Suppressor macrophage treated with lipopolysaccharide for 1 hour (primary cell): ENCODE measurements around the gene MYO10.
"Not testable (repeated sequence)": the region's sequence is repeated elsewhere in the genome, so short reads cannot be mapped to it uniquely, and the experiment has no call there.

Experiments
- DNase-seq, 3 donors: peaks; one replicate each; pipeline ENCODE4 v3.0.0-alpha.2; 2020 to 2022

MYO10 gene

GRCh38 chr5:16886366-16886736 lies 49.7 kb downstream of the MYO10 start:
- DNase-seq: no peak

- DNase-seq: no peak
Measured at GRCh38 chr5:16885635-16886365, 50.3 kb downstream of the MYO10 start.

GRCh38 chr5:16884595-16884994 lies 51.5 kb downstream of the MYO10 start:
- no peak for DNase-seq

GRCh38 chr5:16883806-16884205 lies 52.3 kb downstream of the MYO10 start:
- no peak for DNase-seq

- no peak for DNase-seq
Measured at GRCh38 chr5:16883176-16883575, 52.9 kb downstream of the MYO10 start.

DNA sequence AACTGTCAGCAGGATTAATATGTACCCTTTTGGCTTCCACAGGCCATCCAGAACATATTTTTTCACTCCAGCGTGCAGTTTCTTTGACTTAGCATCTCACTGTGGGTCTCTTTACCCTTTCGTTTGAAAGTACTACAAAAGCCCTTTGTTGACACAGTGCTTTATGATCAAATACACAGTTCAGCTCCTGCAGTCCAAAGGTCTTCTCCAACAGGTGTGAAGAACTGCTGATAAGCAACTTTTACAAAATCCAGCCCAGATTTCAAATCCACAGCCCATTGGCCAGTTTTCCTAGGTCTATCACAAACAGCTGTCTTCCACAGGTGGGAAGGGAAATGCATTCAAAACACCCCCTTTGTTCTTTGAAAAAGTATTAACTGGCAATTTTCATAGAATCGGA lies 54.8 kb downstream of the MYO10 start:
- no peak for DNase-seq

- no peak for DNase-seq
Measured at GRCh38 chr5:16880547-16880946, 55.5 kb downstream of the MYO10 start.

DNA sequence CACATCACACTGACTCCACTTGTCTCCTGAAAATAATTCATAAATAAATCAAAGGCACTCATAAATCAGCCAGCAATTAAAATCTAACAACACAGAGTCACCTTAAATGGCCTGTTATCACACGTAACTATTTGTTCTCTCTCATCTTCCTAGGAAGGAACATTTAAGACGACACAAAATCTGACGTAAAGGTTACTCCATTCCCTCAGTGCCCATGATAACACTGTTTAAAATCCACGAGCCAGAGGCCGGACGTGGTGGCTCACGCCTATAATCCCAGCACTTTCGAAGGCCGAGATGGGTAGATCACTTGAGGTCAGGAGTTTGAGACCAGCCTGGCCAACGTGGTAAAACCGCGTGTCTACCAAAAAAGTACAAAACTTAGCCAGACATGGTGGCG lies 56.4 kb downstream of the MYO10 start:
- no peak for DNase-seq

- no peak for DNase-seq
Measured at GRCh38 chr5:16879191-16879590, 56.9 kb downstream of the MYO10 start.

- DNase-seq: no peak
Measured at GRCh38 chr5:16877267-16877935, 58.7 kb downstream of the MYO10 start.

DNA sequence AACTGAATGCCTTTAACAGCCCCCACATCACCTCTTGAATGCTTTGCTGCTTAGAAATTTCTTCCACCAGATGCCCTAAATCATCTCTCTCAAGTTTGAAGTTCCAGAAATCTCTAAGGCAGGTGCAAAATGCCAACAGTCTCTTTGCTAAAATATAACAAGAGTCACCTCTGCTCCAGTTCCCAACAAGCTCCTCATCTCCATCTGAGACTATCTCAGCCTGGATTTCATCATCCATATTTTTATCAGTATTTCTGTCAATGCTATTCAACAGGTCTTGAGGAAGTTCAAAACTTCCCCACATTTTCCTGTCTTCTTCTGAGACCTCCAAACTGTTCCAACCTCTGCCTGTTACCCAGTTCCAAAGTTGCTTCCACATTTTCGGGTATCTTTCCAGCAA lies 61.7 kb downstream of the MYO10 start:
- DNase-seq: not testable (repeated sequence)

DNA sequence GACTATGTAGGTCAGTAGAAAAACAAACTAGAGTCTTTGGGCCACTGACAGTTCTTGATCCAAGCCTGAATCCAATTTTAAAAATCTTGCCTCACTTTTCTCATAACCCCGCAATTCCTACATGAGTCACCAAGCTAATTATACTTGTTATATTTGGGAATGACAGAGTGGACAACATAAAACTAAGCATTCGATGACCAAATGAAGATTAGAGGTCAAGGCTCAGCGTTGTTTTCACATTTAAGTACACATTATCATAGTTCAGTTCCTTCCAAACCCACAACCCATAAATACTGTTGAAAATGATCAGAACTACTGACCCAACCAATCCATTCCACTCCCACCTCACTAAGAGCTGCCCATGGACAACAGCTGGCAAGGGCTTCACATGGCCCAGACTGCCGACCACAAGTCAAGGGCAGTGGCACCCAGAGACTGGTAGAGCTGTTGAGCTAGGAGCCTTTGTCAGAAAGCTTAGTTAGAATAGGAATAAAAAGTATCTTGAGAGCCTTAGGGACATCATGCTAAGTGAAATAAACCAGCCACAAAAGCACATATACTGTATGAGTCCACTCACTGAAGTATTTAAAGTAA lies 64.2 kb downstream of the MYO10 start:
- no peak for DNase-seq

DNA sequence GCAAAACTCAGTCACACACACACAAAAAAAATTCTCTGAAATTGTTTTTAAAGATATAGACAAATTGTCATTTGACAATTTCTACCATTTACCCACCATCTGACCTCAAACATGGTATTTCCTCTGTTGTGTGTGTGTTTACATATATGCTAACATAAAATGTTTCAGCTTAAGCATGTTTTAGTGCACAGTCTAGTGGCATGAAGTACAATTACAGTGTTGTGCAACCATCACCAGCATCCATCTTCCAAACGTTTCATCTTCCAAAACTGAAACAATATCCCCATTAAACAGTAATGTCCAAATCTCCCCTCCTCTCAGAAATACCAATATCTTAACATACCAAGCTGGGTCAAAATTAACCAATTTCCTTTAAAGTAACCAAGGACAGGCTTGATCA lies 65.2 kb downstream of the MYO10 start:
- DNase-seq: no peak

GRCh38 chr5:16869821-16870796 lies 66.0 kb downstream of the MYO10 start:
- DNase-seq: no peak

GRCh38 chr5:16867577-16867953 lies 68.5 kb downstream of the MYO10 start:
- no peak for DNase-seq

DNA sequence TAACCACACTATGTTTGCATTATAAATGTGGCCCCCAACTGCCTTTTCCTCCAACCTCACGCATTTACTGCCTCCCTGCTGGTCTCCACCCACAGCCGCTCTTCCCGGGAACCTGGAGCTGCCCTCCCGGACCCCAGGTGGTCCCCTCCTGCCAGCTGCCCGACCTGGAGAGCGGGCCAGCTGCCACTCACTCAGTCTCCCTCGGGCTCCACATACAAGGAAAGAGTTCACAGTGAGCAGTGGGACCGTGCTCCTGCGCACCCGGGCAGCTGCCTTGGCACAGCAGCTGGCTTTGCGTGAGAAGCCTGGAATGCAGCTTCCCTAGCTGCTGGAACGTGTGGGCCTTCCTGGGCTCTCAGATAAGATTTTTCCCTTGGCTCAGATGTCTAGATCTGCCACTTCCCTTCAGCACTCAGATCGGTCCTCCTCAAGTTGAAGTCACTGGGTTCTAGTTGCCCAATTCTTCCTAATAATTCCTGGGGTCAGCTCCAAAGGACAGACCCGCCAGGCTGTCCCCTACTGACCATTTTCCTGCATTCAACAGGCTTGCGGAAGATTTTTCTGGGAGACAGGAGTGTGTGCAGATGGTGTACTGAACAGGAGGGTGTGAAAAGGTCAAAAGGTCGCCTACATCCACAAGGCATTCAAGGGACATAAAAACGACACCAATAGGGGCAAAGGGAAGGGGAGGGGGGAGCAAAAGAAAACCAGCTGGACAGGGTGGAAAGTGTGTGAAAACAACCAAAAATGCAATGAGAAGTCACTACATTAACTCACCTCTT lies 69.1 kb downstream of the MYO10 start:
- DNase-seq: no peak

DNA sequence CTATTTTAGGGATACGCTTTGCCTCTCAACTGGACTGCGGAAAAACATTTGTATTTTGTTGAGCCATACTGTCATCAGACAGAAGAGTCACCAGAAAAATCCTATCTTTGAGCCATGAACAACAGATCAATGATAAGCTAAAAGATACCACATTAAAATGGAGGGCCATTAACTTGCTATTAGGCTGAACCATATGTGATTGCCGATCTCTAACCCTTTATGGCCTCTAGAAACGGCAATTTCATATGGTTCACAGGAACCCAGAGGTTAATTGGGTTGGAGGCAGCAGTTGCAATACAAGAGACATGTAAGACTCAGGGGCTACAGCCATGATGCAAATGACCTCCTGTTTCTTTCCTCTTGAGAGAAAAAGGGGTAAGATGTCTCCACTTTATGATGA lies 69.8 kb downstream of the MYO10 start:
- DNase-seq: no peak

GRCh38 chr5:16865151-16865550 lies 70.9 kb downstream of the MYO10 start:
- no peak for DNase-seq

DNA sequence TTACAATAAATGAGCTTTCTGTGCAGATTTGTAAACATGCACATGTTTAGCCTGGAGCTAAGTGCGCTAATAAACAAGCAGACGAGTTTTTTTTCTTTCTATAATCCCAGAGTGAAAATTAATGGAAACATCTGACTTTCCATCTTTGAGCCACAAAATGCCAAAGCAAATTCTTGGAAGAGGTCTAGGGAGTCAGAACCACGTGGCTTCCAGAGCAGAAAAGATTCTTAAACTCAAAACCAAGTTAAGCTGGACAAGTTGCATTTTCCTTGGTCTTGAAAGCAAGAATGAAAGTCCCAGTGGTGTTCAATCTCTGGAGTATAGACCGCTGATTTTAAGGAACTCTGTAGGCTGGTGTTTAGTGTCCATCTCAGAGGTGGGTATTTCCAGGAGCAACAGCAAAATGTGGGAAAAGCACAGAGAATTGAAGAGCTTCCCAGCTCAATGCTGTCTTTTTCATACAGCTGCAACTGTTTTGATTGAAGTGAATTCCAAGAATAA lies 71.4 kb downstream of the MYO10 start:
- no peak for DNase-seq

DNA sequence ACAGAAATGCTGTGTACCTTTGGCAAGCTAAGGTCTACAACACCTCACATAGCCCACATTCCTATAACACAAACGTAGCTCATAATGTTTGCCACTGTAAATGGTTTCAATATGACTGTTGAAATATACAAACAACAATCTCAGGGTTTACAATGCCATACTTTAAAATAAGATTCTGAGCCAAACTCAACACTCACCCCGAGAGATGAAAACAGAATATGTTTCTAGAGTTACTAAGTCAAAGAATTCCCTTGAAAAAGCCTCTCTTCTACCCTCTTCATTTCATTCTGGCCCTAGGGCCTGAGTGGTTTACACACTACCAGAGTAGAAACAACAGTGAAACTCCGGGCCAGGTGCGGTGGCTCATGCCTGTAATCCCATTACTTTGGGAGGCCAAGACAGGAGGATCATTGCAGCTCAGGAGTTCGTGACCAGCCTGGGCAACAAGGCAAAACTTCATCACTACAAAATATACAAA lies 72.6 kb downstream of the MYO10 start:
- no peak for DNase-seq

- no peak for DNase-seq
Measured at GRCh38 chr5:16862777-16863176, 73.3 kb downstream of the MYO10 start.

- DNase-seq: no peak
Measured at GRCh38 chr5:16859346-16859745, 76.7 kb downstream of the MYO10 start.
